Measurements from ENCODE around the gene WIPI1.

- TF ChIP-seq POLR2A (IDR thresholded peaks at IDR 0.05) (peak; percentile 66 to 81), EP300 (IDR thresholded peaks at IDR 0.05) (peak in 2 of 4 donors; percentile 26 to 83), CTCF (IDR thresholded peaks at IDR 0.05) (no peak), POLR2AphosphoS5 (IDR thresholded peaks at IDR 0.05) (peak; percentile 78 to 99 (median 86))
Observed at GRCh38 chr17:68457539-68458259, 403 bp upstream of the WIPI1 start.
